CD14-positive monocyte (primary cell): ENCODE data around the gene SH3TC2. TPM values are rescaled to one million over a fixed set of nuclear protein-coding genes. Genes with fewer than 3 reads are reported as not detected.

Experiments used
- DNase-seq, 3 donors: peaks; one replicate each; pipeline ENCODE4 v3.0.0-alpha.2; 2011 to 2022
- H2AFZ ChIP-seq: 2 replicates; pipeline ENCODE4 v1.6.0; 2012; ENCODE audit warnings: mild to moderate bottlenecking, low read depth, low read length, inconsistent platforms; ENCODE audit not compliant: insufficient read depth, poor library complexity, severe bottlenecking
- H3K27ac ChIP-seq, 2 donors: 1 replicate in 1 of 2; 2 replicates in 1 of 2; pipeline ENCODE4 v1.5.1; 2012 to 2013; ENCODE audit warnings: low read length in 2 of 2, control low read depth in 1 of 2, inconsistent platforms in 1 of 2, low read depth in 1 of 2, mild to moderate bottlenecking in 1 of 2
- H3K27me3 ChIP-seq, 2 donors: one replicate each; pipeline versions ENCODE4 v1.6.0 to v1.6.1; 2011 to 2013; ENCODE audit warnings: low read length in 2 of 2; ENCODE audit not compliant: control insufficient read depth in 2 of 2, insufficient read depth in 2 of 2
- H3K36me3 ChIP-seq, 2 donors: replicated peaks in 1 of 2; 1 replicate in 1 of 2; 2 replicates in 1 of 2; pipeline versions ENCODE4 v1.5.1 to v1.6.1; 2012 to 2013; ENCODE audit warnings: low read length in 2 of 2, control low read depth in 1 of 2, inconsistent platforms in 1 of 2, mild to moderate bottlenecking in 1 of 2; ENCODE audit not compliant: insufficient read depth in 2 of 2, control insufficient read depth in 1 of 2
- H3K4me1 ChIP-seq, 2 donors: 1 replicate in 1 of 2; 2 replicates in 1 of 2; pipeline versions ENCODE4 v1.5.1 to v1.6.1; 2012 to 2013; ENCODE audit warnings: low read length in 2 of 2, control low read depth in 1 of 2, inconsistent platforms in 1 of 2, mild to moderate bottlenecking in 1 of 2, moderate library complexity in 1 of 2; ENCODE audit not compliant: insufficient read depth in 2 of 2, control insufficient read depth in 1 of 2
- H3K4me2 ChIP-seq: replicated peaks from 2 replicates; pipeline ENCODE3; 2012; ENCODE audit warnings: low read length, moderate library complexity, mild to moderate bottlenecking; ENCODE audit not compliant: poor library complexity, severe bottlenecking; ENCODE audit errors: extremely low read depth
- H3K4me3 ChIP-seq, 3 experiments: fragments of 200-600 bp in 1 of 3; sonication (generic) in 1 of 3; replicated peaks in 1 of 3; 1 replicate in 2 of 3; 2 replicates in 1 of 3; pipeline ENCODE4 v1.5.1; 2011 to 2013; ENCODE audit warnings: low read length in 3 of 3, mild to moderate bottlenecking in 3 of 3, control low read depth in 2 of 3, low read depth in 2 of 3, inconsistent platforms in 1 of 3, moderate library complexity in 1 of 3
- H3K79me2 ChIP-seq: 2 replicates; pipeline ENCODE4 v1.6.0; 2012; ENCODE audit warnings: mild to moderate bottlenecking, control low read depth, inconsistent platforms, low read length, moderate library complexity; ENCODE audit not compliant: insufficient read depth
- H3K9ac ChIP-seq: 2 replicates; pipeline ENCODE4 v1.6.0; 2017; ENCODE audit warnings: low read length, mild to moderate bottlenecking; ENCODE audit not compliant: insufficient read depth, poor library complexity, severe bottlenecking
- H3K9me3 ChIP-seq, 2 donors: replicated peaks in 1 of 2; 1 replicate in 1 of 2; 2 replicates in 1 of 2; pipeline versions ENCODE4 v1.5.1 to v1.6.1; 2012 to 2013; ENCODE audit warnings: low read length in 2 of 2, control low read depth in 1 of 2; ENCODE audit not compliant: control insufficient read depth in 1 of 2, insufficient read depth in 1 of 2
- H4K20me1 ChIP-seq: 2 replicates; pipeline ENCODE4 v1.6.0; 2012; ENCODE audit warnings: mild to moderate bottlenecking, low read length, control low read depth, moderate library complexity; ENCODE audit not compliant: insufficient read depth
- H3K27ac Mint-ChIP-seq, 7 donors: one replicate each; pipeline ENCODE4 v1.8.0; 2020; ENCODE audit warnings: mild to moderate bottlenecking in 7 of 7, mixed read lengths in 7 of 7, moderate library complexity in 6 of 7, inconsistent platforms in 2 of 7
- H3K27me3 Mint-ChIP-seq, 3 donors: one replicate each; pipeline ENCODE4 v1.8.0; 2021 to 2022; ENCODE audit warnings: low read depth in 3 of 3, mild to moderate bottlenecking in 3 of 3, mixed read lengths in 3 of 3, moderate library complexity in 3 of 3, inconsistent platforms in 1 of 3
- H3K36me3 Mint-ChIP-seq, 2 donors: one replicate each; pipeline ENCODE4 v1.8.0; 2020; ENCODE audit warnings: mixed read lengths in 2 of 2, inconsistent platforms in 1 of 2, mild to moderate bottlenecking in 1 of 2
- H3K4me1 Mint-ChIP-seq: one replicate; pipeline ENCODE4 v1.8.0; 2020; ENCODE audit warnings: mild to moderate bottlenecking, mixed read lengths
- H3K4me3 Mint-ChIP-seq, 2 donors: one replicate each; pipeline ENCODE4 v1.8.0; 2020; ENCODE audit warnings: mild to moderate bottlenecking in 2 of 2, mixed read lengths in 2 of 2, moderate library complexity in 1 of 2
- H3K9me3 Mint-ChIP-seq, 7 donors: one replicate each; pipeline ENCODE4 v1.8.0; 2020 to 2022; ENCODE audit warnings: mixed read lengths in 7 of 7, mild to moderate bottlenecking in 6 of 7, moderate library complexity in 6 of 7, inconsistent platforms in 2 of 7
- WGBS: methylation state at CpG from one replicate; pipeline ENCODE4 v1.1.5; 2013; ENCODE audit warnings: missing lambda C conversion rate; ENCODE audit not compliant: insufficient coverage; 5-methylcytosine and 5-hydroxymethylcytosine counted together
- intact Hi-C, 2 donors: fragments of 100-400 bp; cut with micrococcal nuclease; formaldehyde crosslinking; loops; one replicate each; pipeline versions ENCODE4 v1.15.0 to v1.15.1; 2023
- polyA plus RNA-seq, 3 donors: library from polyadenylated mRNA; depleted of rRNA in 1 of 3; unstranded in 2 of 3; stranded (reverse) in 1 of 3; fragments of 300-500 nt in 2 of 3; fragments of >200 nt in 1 of 3; fragmentation: Illumina TruSeq in 2 of 3; gene quantifications; 1 replicate in 2 of 3; 2 replicates in 1 of 3; pipeline ENCODE4 v1.2.3, GENCODE V29; 2012 to 2021
- TF ChIP-seq, protein P1 (sequence below): fragments of 200-600 bp; IDR thresholded peaks from one replicate; pipeline ENCODE4 v1.8.0; 2022; ENCODE audit warnings: antibody characterized with exemption, mild to moderate bottlenecking

The SH3TC2 gene
- polyA plus RNA-seq, 3 donors = 0.01 to 0.30 (median 0.14) TPM

DNA sequence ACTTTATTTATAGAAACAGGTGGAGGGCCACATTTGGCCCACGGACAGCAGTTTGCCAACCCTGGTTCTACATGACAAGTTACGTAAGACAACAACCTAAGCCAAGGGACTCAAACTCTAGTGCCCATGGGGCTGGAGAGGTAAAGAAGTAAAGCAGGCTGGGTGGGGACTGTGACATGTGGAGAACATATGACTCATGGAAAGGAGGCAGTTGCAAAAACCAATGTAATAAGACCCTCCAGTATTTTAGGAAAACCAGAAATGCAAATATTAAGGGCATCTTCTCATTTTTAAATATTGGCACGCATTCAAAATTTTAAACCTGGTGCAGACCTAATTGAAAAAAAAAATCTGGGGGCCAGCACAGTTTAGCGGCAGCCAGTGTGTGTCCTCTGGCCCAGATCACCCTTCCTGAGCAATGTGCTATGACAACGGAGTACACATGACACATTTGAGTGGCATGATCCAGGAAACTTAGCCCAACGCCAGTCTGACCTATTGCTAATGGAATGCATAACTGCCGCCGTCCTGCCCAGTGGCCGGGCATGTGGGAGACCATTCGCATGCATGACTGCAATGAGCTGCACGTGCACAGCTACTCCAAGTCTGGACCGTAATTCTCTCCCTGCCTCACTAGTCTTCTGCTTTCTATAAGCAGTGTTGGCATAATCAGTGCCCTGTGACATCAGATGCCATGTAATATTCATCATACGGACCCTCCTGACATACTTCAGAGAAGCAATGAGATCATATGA lies 97.2 kb downstream of the SH3TC2 start:
- no peak overlapping the region for H3K4me3 Mint-ChIP-seq
- H3K9me3 Mint-ChIP-seq = no peaks in the 10 kb centered on the region
- Histone ChIP-seq H3K27me3 (no peaks in the 10 kb centered on the region), H3K9me3 (no peaks in the 10 kb centered on the region), H3K4me1 (peaks cover 12 to 18% of the 10 kb centered on the region in 2 donors), H3K79me2 (no peaks in the 10 kb centered on the region), H2AFZ (no peak overlapping the region), H3K27ac (no peak overlapping the region), H3K4me2 (no peak overlapping the region), H3K36me3 (no peaks in the 10 kb centered on the region), H4K20me1 (no peaks in the 10 kb centered on the region), H3K9ac (no peak overlapping the region), H3K4me3 (no peak overlapping the region)
- no peak overlapping the region for H3K27ac Mint-ChIP-seq
- peaks cover 0 to 2% (median 0%) of the 10 kb centered on the region in 3 donors for H3K27me3 Mint-ChIP-seq
- no peaks in the 10 kb centered on the region for H3K36me3 Mint-ChIP-seq
- H3K4me1 Mint-ChIP-seq = peaks cover 12% of the 10 kb centered on the region
- TF ChIP-seq, protein P1, sequence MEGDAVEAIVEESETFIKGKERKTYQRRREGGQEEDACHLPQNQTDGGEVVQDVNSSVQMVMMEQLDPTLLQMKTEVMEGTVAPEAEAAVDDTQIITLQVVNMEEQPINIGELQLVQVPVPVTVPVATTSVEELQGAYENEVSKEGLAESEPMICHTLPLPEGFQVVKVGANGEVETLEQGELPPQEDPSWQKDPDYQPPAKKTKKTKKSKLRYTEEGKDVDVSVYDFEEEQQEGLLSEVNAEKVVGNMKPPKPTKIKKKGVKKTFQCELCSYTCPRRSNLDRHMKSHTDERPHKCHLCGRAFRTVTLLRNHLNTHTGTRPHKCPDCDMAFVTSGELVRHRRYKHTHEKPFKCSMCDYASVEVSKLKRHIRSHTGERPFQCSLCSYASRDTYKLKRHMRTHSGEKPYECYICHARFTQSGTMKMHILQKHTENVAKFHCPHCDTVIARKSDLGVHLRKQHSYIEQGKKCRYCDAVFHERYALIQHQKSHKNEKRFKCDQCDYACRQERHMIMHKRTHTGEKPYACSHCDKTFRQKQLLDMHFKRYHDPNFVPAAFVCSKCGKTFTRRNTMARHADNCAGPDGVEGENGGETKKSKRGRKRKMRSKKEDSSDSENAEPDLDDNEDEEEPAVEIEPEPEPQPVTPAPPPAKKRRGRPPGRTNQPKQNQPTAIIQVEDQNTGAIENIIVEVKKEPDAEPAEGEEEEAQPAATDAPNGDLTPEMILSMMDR = no peak
- DNase-seq = no peak
- intact Hi-C loops = loop anchor here in 1 of 2 donors (10.0 kb wide), 1 partner anchor 141 kb away; the partner anchor contains the start of gene ADRB2
- 97% methylated on average over 10 of the region's 13 CpGs for WGBS

DNA sequence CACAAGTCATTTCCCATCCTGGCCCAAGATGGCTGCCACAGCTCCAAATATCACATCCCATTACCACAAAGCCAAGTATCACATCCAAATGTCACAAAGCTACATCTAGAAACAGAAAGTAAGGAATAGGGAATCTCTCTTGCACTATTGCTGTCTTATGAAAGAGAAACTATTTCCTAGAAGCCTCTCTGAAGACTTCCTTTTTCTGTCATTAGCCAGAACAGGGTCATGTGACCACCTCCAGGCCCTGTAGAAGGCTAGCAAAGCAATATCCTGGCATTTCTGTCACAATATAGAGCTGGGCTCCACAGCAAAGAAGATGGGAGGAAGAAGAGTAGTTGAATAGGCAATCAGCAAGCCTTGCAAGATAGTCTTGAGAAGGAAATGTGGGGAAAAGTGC lies 99.2 kb downstream of the SH3TC2 start:
- no peaks in the 10 kb centered on the region for H3K9me3 ChIP-seq
- TF ChIP-seq, protein P1 = no peak
- H3K36me3 Mint-ChIP-seq = no peaks in the 10 kb centered on the region
- no peaks in the 10 kb centered on the region for H3K36me3 ChIP-seq
- H3K27me3 ChIP-seq = no peaks in the 10 kb centered on the region
- intact Hi-C loops = loop anchor here in 1 of 2 donors (10.0 kb wide), 1 partner anchor 139 kb away; the partner anchor contains the start of gene ADRB2
- no peaks in the 10 kb centered on the region for H3K9me3 Mint-ChIP-seq
- no peak overlapping the region for H3K9ac ChIP-seq
- peak overlapping the region in 1 of 2 donors; percentile 60 for H3K4me3 Mint-ChIP-seq
- H3K4me1 Mint-ChIP-seq = peaks cover 12% of the 10 kb centered on the region
- H3K27ac Mint-ChIP-seq = peak overlapping the region; percentile 74 to 95 (median 86)
- H3K4me2 ChIP-seq = peak overlapping the region; percentile 35
- DNase-seq = peak; percentile 66 to 85 (median 85)
- H3K27ac ChIP-seq = peak overlapping the region in 1 of 2 donors; percentile 70
- peaks cover 12 to 18% of the 10 kb centered on the region in 2 donors for H3K4me1 ChIP-seq
- no peaks in the 10 kb centered on the region for H4K20me1 ChIP-seq
- peak overlapping the region in 1 of 3 experiments; percentile 23 for H3K4me3 ChIP-seq
- H3K79me2 ChIP-seq = no peaks in the 10 kb centered on the region
- peaks cover 0 to 2% (median 0%) of the 10 kb centered on the region in 3 donors for H3K27me3 Mint-ChIP-seq
- no peak overlapping the region for H2AFZ ChIP-seq
